HG03439 (cell line): ENCODE results near the gene SUOX.
"Not testable (repeated sequence)": the region's sequence is repeated elsewhere in the genome, so short reads cannot be mapped to it uniquely, and the experiment has no call there.

Source experiments
- ATAC-seq: cut with Tn5 transposase; IDR thresholded peaks from one replicate; pipeline ENCODE4 v1.9.1; 2021; ENCODE audit warnings: mild to moderate bottlenecking, moderate library complexity; ENCODE audit not compliant: unreplicated experiment

SUOX gene

GRCh38 chr12:55996715-55997534 is at the start of gene SUOX:
SUOX (plus strand) TSS chr12:55997276; CDS start chr12:56002222, 4,946 bp downstream.
- ATAC-seq = peak; percentile 97

- no peak for ATAC-seq
Measured at GRCh38 chr12:55955344-55955743, 41.7 kb upstream of the SUOX start.

DNA sequence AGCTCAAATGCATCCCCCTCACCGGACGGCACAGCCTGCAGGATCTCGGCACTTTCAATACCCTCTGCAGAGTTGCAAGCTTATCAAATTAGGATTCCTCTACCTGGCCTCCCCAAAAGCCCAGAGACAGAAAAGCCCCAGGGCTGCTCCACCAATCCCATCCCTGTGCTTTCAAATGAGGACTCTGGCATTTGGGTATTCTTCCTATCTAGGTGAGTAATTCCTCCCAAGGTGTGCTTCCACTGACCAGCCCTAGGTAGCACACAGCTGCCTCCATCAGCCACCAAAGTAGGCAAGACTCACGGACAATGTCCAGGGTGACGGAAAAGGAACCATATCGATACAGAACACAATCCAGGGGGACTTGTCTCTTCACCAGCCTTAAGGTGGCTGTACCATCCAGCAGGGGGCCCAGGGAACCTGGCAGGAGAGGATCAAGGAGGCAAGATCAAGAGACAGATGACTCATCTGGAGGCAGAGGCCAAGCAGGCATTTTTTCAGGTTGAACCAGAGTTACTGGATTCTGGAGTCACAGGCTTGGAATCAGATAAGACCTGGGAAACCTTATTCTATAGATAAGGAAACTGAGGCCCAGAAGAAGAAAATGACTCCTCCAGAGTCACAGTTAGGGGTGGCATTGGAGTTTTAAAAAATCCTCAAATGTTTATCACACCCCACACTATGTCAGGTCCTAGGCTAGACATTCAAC is 41.1 kb upstream of the SUOX start:
- no peak for ATAC-seq

DNA sequence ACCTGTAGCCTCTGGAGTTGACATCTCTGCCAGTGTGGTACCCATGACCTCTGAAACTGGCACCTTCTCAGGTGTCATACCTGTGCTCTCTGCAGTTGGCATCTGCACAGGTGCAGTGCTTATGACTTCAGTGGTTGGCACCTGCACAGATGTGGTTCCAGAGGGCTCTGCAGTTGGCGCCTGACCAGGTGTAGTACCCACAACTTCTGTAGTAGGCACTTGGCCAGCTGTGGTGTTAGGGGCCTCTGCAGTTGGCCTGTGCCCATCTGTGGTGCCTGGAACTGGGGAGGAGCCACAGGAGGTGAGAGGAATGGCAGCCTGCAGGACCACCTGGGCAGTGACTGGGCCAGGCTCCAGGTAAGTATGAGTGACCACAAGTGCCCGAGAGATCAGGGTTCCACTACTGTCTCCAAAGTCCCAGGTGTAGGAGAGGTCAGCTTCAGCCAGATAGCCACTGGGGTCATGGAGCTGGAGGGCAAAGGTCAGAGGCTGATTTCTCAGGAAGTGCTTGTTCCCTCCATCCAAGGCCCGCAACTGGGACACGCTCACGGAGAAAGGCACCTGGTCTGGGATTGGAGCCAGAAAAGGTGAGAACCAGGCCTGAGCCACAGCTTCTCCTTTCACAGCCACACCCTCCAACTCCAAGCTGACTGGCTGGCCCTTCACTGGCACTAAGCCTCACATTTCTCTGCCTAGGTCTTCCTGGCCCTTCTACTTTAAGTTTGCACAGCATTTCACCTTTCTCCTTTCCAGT is 39.8 kb upstream of the SUOX start:
- no peak for ATAC-seq

DNA sequence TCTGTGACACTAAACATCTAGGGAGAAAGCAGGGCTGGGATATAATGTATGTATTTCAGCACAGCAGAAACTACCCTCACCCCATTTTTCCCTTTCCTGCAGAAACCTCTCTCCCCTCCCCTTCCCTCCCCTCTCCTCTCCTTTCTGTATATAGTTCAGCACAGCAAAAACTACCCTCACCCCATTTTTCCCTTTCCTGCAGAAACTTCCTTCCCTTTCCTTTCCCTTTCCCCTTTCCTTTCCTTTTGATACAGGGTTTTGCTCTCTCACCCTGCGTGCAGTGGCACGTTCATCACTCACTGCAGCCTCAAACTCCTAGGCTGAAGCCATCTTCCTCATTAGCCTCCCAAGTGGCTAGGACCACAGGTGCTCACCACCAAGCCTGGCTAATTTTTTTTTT is 33.3 kb upstream of the SUOX start:
- ATAC-seq = no peak

- no peak for ATAC-seq
Measured at GRCh38 chr12:55965240-55965639, 31.8 kb upstream of the SUOX start.

DNA sequence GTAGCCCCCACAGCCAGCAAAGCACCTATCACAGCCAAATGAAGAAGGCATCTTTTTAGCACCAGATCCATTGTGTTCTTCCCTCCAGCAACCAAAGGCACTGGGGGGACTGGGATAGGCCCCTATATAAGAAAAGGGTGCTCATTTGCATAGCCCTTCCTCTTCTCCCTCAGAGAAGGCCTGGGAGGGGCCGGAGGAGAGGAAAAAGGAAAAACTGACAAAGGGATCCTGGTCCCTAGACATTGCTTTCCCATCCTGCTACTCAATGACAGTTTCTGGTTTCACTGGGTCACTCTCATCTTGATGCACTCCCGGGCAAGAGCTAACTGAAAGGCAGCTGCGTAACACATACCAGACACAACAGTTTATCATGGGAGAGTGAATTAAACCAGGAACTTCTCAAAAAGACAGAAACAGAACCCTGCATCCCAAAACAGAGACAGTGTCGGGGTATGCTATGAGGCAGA is 31.1 kb upstream of the SUOX start, which contains the start of gene PMEL:
Gene PMEL, minus strand, starts transcription at position 102 of the 467 bp plus-strand sequence. Its CDS starts 31 bp downstream, at position 71.
- no peak for ATAC-seq

GRCh38 chr12:55966408-55967281 is 30.4 kb upstream of the SUOX start, which contains the start of gene CDK2:
CDK2 (plus strand) TSS chr12:55966830; CDS start chr12:55967009, 179 bp downstream.
- ATAC-seq = peak; percentile 93

GRCh38 chr12:55969356-55969755 is 27.7 kb upstream of the SUOX start:
- ATAC-seq = no peak

DNA sequence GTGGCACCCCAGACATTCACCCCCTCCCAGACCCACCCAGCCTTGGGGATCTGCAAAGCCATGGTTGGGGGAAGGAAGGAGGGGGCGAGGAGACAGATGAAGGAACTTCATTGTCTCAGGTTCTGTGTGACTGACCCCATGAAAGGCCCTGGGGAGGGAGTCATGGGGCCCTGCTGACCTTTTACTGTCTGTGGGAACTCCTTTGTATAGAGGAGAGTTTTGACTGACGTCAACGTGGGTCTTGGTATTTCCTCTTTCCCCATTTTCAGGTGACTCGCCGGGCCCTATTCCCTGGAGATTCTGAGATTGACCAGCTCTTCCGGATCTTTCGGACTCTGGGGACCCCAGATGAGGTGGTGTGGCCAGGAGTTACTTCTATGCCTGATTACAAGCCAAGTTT is 26.3 kb upstream of the SUOX start:
- no peak for ATAC-seq

GRCh38 chr12:55972042-55972441 is 25.0 kb upstream of the SUOX start:
- no peak for ATAC-seq

DNA sequence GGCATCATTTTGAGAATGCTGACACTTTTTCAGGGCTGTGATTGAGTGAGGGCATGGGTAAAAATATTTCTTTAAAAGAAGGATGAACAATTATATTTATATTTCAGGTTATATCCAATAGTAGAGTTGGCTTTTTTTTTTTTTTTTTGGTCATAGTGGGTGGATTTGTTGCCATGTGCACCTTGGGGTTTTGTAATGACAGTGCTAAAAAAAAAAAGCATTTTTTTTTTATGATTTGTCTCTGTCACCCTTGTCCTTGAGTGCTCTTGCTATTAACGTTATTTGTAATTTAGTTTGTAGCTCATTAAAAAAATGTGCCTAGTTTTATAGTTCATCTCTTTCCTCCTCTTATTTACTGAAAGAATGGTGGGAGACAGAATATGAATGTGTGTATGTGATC is 24.6 kb upstream of the SUOX start:
- ATAC-seq = no peak

- ATAC-seq = no peak
Measured at GRCh38 chr12:55972911-55973598, 24.0 kb upstream of the SUOX start.

DNA sequence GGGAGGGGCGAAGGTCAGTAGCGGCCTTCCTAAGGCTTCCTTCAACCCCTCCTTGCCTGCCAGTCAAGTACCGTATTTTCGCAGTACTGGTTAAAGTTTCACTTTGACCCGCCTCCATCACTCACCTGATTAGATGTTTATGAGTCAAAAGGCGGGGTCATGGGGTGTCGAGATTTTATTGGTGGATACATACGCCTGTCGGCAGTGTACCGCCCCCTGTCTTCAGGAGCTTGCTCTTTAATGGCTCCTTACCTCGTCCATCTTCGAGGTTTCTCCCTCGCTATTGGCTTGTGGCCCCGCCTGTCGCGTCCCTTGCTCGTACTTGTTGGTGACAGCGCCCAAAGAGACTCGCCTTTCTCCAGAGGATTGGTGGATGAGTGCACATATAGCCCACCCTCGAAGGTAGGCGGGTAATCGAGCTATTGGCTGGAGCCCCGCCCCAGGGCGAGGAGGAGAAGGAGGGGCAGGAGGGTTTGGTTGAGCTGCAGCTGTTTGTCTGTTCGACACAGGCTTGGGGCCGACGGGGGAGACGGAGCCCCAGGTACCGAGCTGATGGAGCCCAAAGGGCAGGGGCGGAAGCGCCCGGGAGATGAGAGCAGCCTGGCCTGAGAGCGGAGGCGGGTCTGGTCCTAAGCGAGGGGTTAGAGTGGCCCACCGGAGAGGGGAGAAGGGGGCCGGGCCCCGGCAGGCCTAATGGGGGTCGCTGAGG is 23.3 kb upstream of the SUOX start, which contains the start of gene RAB5B:
Gene RAB5B, plus strand, starts transcription at position 480 of the 709 bp plus-strand sequence. CDS start 12,883 bp downstream, outside the sequence.
- peak; percentile 94 for ATAC-seq

GRCh38 chr12:55974308-55974730 is 22.8 kb upstream of the SUOX start:
- peak; percentile 12 for ATAC-seq

DNA sequence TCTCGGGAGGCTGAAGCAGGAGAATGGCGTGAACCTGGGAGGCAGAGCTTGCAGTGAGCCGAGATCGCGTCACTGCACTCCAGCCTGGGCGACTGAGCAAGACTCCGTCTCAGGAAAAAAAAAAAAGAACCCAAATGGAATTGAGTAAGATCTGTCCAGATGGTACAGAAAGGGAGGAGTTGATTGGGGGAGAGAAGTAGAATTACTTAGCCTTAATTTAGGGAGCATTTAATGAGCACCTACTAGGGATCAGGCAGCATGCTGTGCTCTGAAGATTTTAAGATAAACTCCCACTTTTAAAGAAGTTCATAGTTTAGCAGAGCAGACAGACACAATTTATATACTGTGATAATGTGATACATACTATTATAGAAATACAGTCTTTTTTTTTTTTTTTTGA is 18.7 kb upstream of the SUOX start:
- no peak for ATAC-seq

DNA sequence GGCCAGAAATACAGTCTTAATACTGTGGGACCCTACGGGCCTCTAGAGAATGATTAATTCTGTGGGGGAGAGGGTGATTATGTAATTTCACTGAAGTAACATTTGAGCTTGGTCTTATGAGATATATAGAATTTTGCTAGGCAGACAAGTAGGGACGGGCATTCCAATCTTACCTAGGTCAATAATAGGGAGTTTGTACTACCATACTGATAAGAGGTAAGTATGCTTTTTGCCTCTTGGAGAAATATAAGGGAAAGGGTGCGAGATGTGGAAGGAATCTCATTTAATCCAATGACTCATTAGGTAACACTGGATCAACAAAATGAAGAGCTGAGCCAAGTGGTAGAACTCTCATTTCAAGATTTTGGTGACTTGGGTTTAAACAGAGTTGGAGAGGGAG is 18.0 kb upstream of the SUOX start:
- no peak for ATAC-seq

DNA sequence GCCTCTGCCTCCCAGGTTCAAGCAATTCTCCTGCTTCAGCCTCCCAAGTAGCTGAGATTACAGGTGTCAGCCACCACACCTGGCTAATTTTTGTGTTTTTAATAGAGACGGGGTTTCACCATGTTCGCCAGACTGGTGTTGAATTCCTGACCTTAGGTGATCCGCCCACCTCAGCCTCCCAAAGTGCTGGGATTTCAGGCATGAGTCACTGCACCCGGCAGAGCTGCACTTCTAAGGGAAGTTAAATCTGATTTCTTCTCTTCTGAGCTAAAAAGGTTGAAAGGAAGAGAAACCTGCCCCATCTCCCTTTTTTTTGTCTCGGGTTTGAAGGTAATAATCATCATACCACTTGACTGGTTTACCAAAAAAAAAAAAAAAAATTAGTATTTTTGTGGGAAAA is 15.2 kb upstream of the SUOX start:
- ATAC-seq = not testable (repeated sequence)
